ENCODE results near the gene APOBEC3A.
A peak's percentile ranks its signal among the peaks of the same experiment; 100 is the strongest.

Gene APOBEC3A

GRCh38 chr22:38957046-38957770 lies at the start of gene APOBEC3A:
APOBEC3A (plus strand) TSS chr22:38957609; CDS start chr22:38957692, 83 bp downstream.
- no peak for DNase-seq (ENCODE audit: low read depth in 3 of 3)

GRCh38 chr22:38907767-38908166 lies 49.6 kb upstream of the APOBEC3A start:
- DNase-seq (ENCODE audit: low read depth in 3 of 3) = no peak

- DNase-seq (ENCODE audit: low read depth in 3 of 3) = no peak
Observed at GRCh38 chr22:38911434-38911833, 46.0 kb upstream of the APOBEC3A start.

GRCh38 chr22:38919631-38920190 lies 37.7 kb upstream of the APOBEC3A start:
- no peak for DNase-seq (ENCODE audit: low read depth in 3 of 3)

- no peak for DNase-seq (ENCODE audit: low read depth in 3 of 3)
Observed at GRCh38 chr22:38921120-38921519, 36.3 kb upstream of the APOBEC3A start.

GRCh38 chr22:38921806-38922205 lies 35.6 kb upstream of the APOBEC3A start:
- no peak for DNase-seq (ENCODE audit: low read depth in 3 of 3)

GRCh38 chr22:38923463-38924346 lies 33.7 kb upstream of the APOBEC3A start:
- no peak for DNase-seq (ENCODE audit: low read depth in 3 of 3)

GRCh38 chr22:38924347-38924952 lies 33.0 kb upstream of the APOBEC3A start:
- DNase-seq (ENCODE audit: low read depth in 3 of 3) = no peak

- no peak for DNase-seq (ENCODE audit: low read depth in 3 of 3)
Observed at GRCh38 chr22:38925571-38926041, 31.8 kb upstream of the APOBEC3A start.

GRCh38 chr22:38927033-38927781 lies 30.2 kb upstream of the APOBEC3A start:
- DNase-seq (ENCODE audit: low read depth in 3 of 3) = peak; percentile 8 to 34 (median 32)

- no peak for DNase-seq (ENCODE audit: low read depth in 3 of 3)
Observed at GRCh38 chr22:38930512-38930911, 26.9 kb upstream of the APOBEC3A start.

GRCh38 chr22:38935023-38935422 lies 22.4 kb upstream of the APOBEC3A start:
- DNase-seq (ENCODE audit: low read depth in 3 of 3) = no peak

- DNase-seq (ENCODE audit: low read depth in 3 of 3) = no peak
Observed at GRCh38 chr22:38935616-38936015, 21.8 kb upstream of the APOBEC3A start.

GRCh38 chr22:38936562-38936961 lies 20.8 kb upstream of the APOBEC3A start:
- no peak for DNase-seq (ENCODE audit: low read depth in 3 of 3)

- DNase-seq (ENCODE audit: low read depth in 3 of 3) = no peak
Observed at GRCh38 chr22:38937036-38937435, 20.4 kb upstream of the APOBEC3A start.

- no peak for DNase-seq (ENCODE audit: low read depth in 3 of 3)
Observed at GRCh38 chr22:38937541-38937940, 19.9 kb upstream of the APOBEC3A start.

- DNase-seq (ENCODE audit: low read depth in 3 of 3) = no peak
Observed at GRCh38 chr22:38938221-38938620, 19.2 kb upstream of the APOBEC3A start.

GRCh38 chr22:38938925-38939324 lies 18.5 kb upstream of the APOBEC3A start:
- DNase-seq (ENCODE audit: low read depth in 3 of 3) = no peak

GRCh38 chr22:38940811-38941384 lies 16.5 kb upstream of the APOBEC3A start:
- no peak for DNase-seq (ENCODE audit: low read depth in 3 of 3)

GRCh38 chr22:38941488-38941987 lies 15.9 kb upstream of the APOBEC3A start:
- DNase-seq (ENCODE audit: low read depth in 3 of 3) = peak in 2 of 3 experiments; percentile 45 to 53

- no peak for DNase-seq (ENCODE audit: low read depth in 3 of 3)
Observed at GRCh38 chr22:38942702-38943101, 14.7 kb upstream of the APOBEC3A start.

Data from stimulated activated CD4-positive, alpha-beta T cell treated with anti-CD3 and anti-CD28 coated beads, TNF-alpha, amount 100 ng/mL, for 4 hours (primary cell).